GM12891 (cell line): Measurements from ENCODE around the gene PTTG2.

ENCODE experiments used
- POLR2A ChIP-seq: IDR thresholded peaks from 2 replicates; pipeline ENCODE4 v1.6.1; 2011; ENCODE audit warnings: low read depth, low read length, control low read depth
- POLR2AphosphoS5 ChIP-seq: IDR thresholded peaks from 2 replicates; pipeline ENCODE4 v1.6.1; 2011; ENCODE audit warnings: low read depth, low read length, control low read depth

GRCh38 chr4:38003628-38004027, 43.4 kb downstream of the PTTG2 start:
- no peak for TF ChIP-seq POLR2A
- TF ChIP-seq POLR2AphosphoS5, result no peak
